CD14-positive monocyte (primary cell): ENCODE results near the gene NDP. TPM values are rescaled to one million over a fixed set of nuclear protein-coding genes. Genes with fewer than 3 reads are reported as not detected.

Experiments
- DNase-seq, 3 donors: peaks; one replicate each; pipeline ENCODE4 v3.0.0-alpha.2; 2011 to 2022
- H2AFZ ChIP-seq: 2 replicates; pipeline ENCODE4 v1.6.0; 2012; ENCODE audit warnings: mild to moderate bottlenecking, low read depth, low read length, inconsistent platforms; ENCODE audit not compliant: insufficient read depth, poor library complexity, severe bottlenecking
- H3K27ac ChIP-seq, 2 donors: 1 replicate in 1 of 2; 2 replicates in 1 of 2; pipeline ENCODE4 v1.5.1; 2012 to 2013; ENCODE audit warnings: low read length in 2 of 2, control low read depth in 1 of 2, inconsistent platforms in 1 of 2, low read depth in 1 of 2, mild to moderate bottlenecking in 1 of 2
- H3K27me3 ChIP-seq, 2 donors: one replicate each; pipeline versions ENCODE4 v1.6.0 to v1.6.1; 2011 to 2013; ENCODE audit warnings: low read length in 2 of 2; ENCODE audit not compliant: control insufficient read depth in 2 of 2, insufficient read depth in 2 of 2
- H3K36me3 ChIP-seq, 2 donors: replicated peaks in 1 of 2; 1 replicate in 1 of 2; 2 replicates in 1 of 2; pipeline versions ENCODE4 v1.5.1 to v1.6.1; 2012 to 2013; ENCODE audit warnings: low read length in 2 of 2, control low read depth in 1 of 2, inconsistent platforms in 1 of 2, mild to moderate bottlenecking in 1 of 2; ENCODE audit not compliant: insufficient read depth in 2 of 2, control insufficient read depth in 1 of 2
- H3K4me1 ChIP-seq, 2 donors: 1 replicate in 1 of 2; 2 replicates in 1 of 2; pipeline versions ENCODE4 v1.5.1 to v1.6.1; 2012 to 2013; ENCODE audit warnings: low read length in 2 of 2, control low read depth in 1 of 2, inconsistent platforms in 1 of 2, mild to moderate bottlenecking in 1 of 2, moderate library complexity in 1 of 2; ENCODE audit not compliant: insufficient read depth in 2 of 2, control insufficient read depth in 1 of 2
- H3K4me2 ChIP-seq: replicated peaks from 2 replicates; pipeline ENCODE3; 2012; ENCODE audit warnings: low read length, moderate library complexity, mild to moderate bottlenecking; ENCODE audit not compliant: poor library complexity, severe bottlenecking; ENCODE audit errors: extremely low read depth
- H3K4me3 ChIP-seq, 3 experiments: fragments of 200-600 bp in 1 of 3; sonication (generic) in 1 of 3; replicated peaks in 1 of 3; 1 replicate in 2 of 3; 2 replicates in 1 of 3; pipeline ENCODE4 v1.5.1; 2011 to 2013; ENCODE audit warnings: low read length in 3 of 3, mild to moderate bottlenecking in 3 of 3, control low read depth in 2 of 3, low read depth in 2 of 3, inconsistent platforms in 1 of 3, moderate library complexity in 1 of 3
- H3K79me2 ChIP-seq: 2 replicates; pipeline ENCODE4 v1.6.0; 2012; ENCODE audit warnings: mild to moderate bottlenecking, control low read depth, inconsistent platforms, low read length, moderate library complexity; ENCODE audit not compliant: insufficient read depth
- H3K9ac ChIP-seq: 2 replicates; pipeline ENCODE4 v1.6.0; 2017; ENCODE audit warnings: low read length, mild to moderate bottlenecking; ENCODE audit not compliant: insufficient read depth, poor library complexity, severe bottlenecking
- H3K9me3 ChIP-seq, 2 donors: replicated peaks in 1 of 2; 1 replicate in 1 of 2; 2 replicates in 1 of 2; pipeline versions ENCODE4 v1.5.1 to v1.6.1; 2012 to 2013; ENCODE audit warnings: low read length in 2 of 2, control low read depth in 1 of 2; ENCODE audit not compliant: control insufficient read depth in 1 of 2, insufficient read depth in 1 of 2
- H4K20me1 ChIP-seq: 2 replicates; pipeline ENCODE4 v1.6.0; 2012; ENCODE audit warnings: mild to moderate bottlenecking, low read length, control low read depth, moderate library complexity; ENCODE audit not compliant: insufficient read depth
- H3K27ac Mint-ChIP-seq, 7 donors: one replicate each; pipeline ENCODE4 v1.8.0; 2020; ENCODE audit warnings: mild to moderate bottlenecking in 7 of 7, mixed read lengths in 7 of 7, moderate library complexity in 6 of 7, inconsistent platforms in 2 of 7
- H3K27me3 Mint-ChIP-seq, 3 donors: one replicate each; pipeline ENCODE4 v1.8.0; 2021 to 2022; ENCODE audit warnings: low read depth in 3 of 3, mild to moderate bottlenecking in 3 of 3, mixed read lengths in 3 of 3, moderate library complexity in 3 of 3, inconsistent platforms in 1 of 3
- H3K36me3 Mint-ChIP-seq, 2 donors: one replicate each; pipeline ENCODE4 v1.8.0; 2020; ENCODE audit warnings: mixed read lengths in 2 of 2, inconsistent platforms in 1 of 2, mild to moderate bottlenecking in 1 of 2
- H3K4me1 Mint-ChIP-seq: one replicate; pipeline ENCODE4 v1.8.0; 2020; ENCODE audit warnings: mild to moderate bottlenecking, mixed read lengths
- H3K4me3 Mint-ChIP-seq, 2 donors: one replicate each; pipeline ENCODE4 v1.8.0; 2020; ENCODE audit warnings: mild to moderate bottlenecking in 2 of 2, mixed read lengths in 2 of 2, moderate library complexity in 1 of 2
- H3K9me3 Mint-ChIP-seq, 7 donors: one replicate each; pipeline ENCODE4 v1.8.0; 2020 to 2022; ENCODE audit warnings: mixed read lengths in 7 of 7, mild to moderate bottlenecking in 6 of 7, moderate library complexity in 6 of 7, inconsistent platforms in 2 of 7
- WGBS: methylation state at CpG from one replicate; pipeline ENCODE4 v1.1.5; 2013; ENCODE audit warnings: missing lambda C conversion rate; ENCODE audit not compliant: insufficient coverage; 5-methylcytosine and 5-hydroxymethylcytosine counted together
- intact Hi-C, 2 donors: fragments of 100-400 bp; cut with micrococcal nuclease; formaldehyde crosslinking; loops; one replicate each; pipeline versions ENCODE4 v1.15.0 to v1.15.1; 2023
- polyA plus RNA-seq, 3 donors: library from polyadenylated mRNA; depleted of rRNA in 1 of 3; unstranded in 2 of 3; stranded (reverse) in 1 of 3; fragments of 300-500 nt in 2 of 3; fragments of >200 nt in 1 of 3; fragmentation: Illumina TruSeq in 2 of 3; gene quantifications; 1 replicate in 2 of 3; 2 replicates in 1 of 3; pipeline ENCODE4 v1.2.3, GENCODE V29; 2012 to 2021
- TF ChIP-seq, protein P1 (sequence below): fragments of 200-600 bp; IDR thresholded peaks from one replicate; pipeline ENCODE4 v1.8.0; 2022; ENCODE audit warnings: antibody characterized with exemption, mild to moderate bottlenecking

NDP gene
- polyA plus RNA-seq, 3 donors, result not detected

- no peak overlapping the region for H3K4me2 ChIP-seq
- H3K27ac ChIP-seq, result no peak overlapping the region
- H3K9ac ChIP-seq, result no peak overlapping the region
- no peaks in the 10 kb centered on the region for H3K79me2 ChIP-seq
- no peak overlapping the region for H3K27ac Mint-ChIP-seq
- peaks cover 0 to 6% (median 3%) of the 10 kb centered on the region in 7 donors for H3K9me3 Mint-ChIP-seq
- H3K4me3 ChIP-seq, result no peak overlapping the region
- H4K20me1 ChIP-seq, result no peaks in the 10 kb centered on the region
- no peak for DNase-seq
- H3K36me3 Mint-ChIP-seq, result peaks cover 0 to 1% of the 10 kb centered on the region in 2 donors
- no peak overlapping the region for H2AFZ ChIP-seq
- intact Hi-C loops, result loop anchor here in 1 of 2 donors (10.0 kb wide), 1 partner anchor 47 kb away; no protein-coding TSS in a partner anchor
- H3K9me3 ChIP-seq, result no peaks in the 10 kb centered on the region
- H3K4me1 ChIP-seq, result peaks cover 0 to 6% of the 10 kb centered on the region in 2 donors
- H3K27me3 ChIP-seq, result peaks cover 12 to 21% of the 10 kb centered on the region in 2 donors
- H3K27me3 Mint-ChIP-seq, result peaks cover 10 to 17% (median 10%) of the 10 kb centered on the region in 3 donors
- no CpG with 5 or more reads among the region's 3 CpGs for WGBS
- H3K36me3 ChIP-seq, result no peaks in the 10 kb centered on the region
- H3K4me1 Mint-ChIP-seq, result peaks cover 10% of the 10 kb centered on the region
- no peak overlapping the region for H3K4me3 Mint-ChIP-seq
- TF ChIP-seq, protein P1, sequence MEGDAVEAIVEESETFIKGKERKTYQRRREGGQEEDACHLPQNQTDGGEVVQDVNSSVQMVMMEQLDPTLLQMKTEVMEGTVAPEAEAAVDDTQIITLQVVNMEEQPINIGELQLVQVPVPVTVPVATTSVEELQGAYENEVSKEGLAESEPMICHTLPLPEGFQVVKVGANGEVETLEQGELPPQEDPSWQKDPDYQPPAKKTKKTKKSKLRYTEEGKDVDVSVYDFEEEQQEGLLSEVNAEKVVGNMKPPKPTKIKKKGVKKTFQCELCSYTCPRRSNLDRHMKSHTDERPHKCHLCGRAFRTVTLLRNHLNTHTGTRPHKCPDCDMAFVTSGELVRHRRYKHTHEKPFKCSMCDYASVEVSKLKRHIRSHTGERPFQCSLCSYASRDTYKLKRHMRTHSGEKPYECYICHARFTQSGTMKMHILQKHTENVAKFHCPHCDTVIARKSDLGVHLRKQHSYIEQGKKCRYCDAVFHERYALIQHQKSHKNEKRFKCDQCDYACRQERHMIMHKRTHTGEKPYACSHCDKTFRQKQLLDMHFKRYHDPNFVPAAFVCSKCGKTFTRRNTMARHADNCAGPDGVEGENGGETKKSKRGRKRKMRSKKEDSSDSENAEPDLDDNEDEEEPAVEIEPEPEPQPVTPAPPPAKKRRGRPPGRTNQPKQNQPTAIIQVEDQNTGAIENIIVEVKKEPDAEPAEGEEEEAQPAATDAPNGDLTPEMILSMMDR, result no peak
Observed at GRCh38 chrX:43978226-43978625, 5.0 kb upstream of the NDP start.

- H3K9ac ChIP-seq, result no peak overlapping the region
- peaks cover 0 to 1% of the 10 kb centered on the region in 2 donors for H3K36me3 Mint-ChIP-seq
- H3K36me3 ChIP-seq, result no peaks in the 10 kb centered on the region
- no peaks in the 10 kb centered on the region for H4K20me1 ChIP-seq
- no peak overlapping the region for H3K27ac Mint-ChIP-seq
- H2AFZ ChIP-seq, result no peak overlapping the region
- H3K9me3 ChIP-seq, result no peaks in the 10 kb centered on the region
- DNase-seq, result peak in 1 of 3 donors; percentile 11
- H3K4me3 ChIP-seq, result no peak overlapping the region
- intact Hi-C loops, result loop anchor here in 1 of 2 donors (10.0 kb wide), 1 partner anchor 49 kb away; no protein-coding TSS in a partner anchor
- H3K4me3 Mint-ChIP-seq, result no peak overlapping the region
- H3K27me3 ChIP-seq, result peaks cover 24 to 38% of the 10 kb centered on the region in 2 donors
- TF ChIP-seq, protein P1, result no peak
- peaks cover 0 to 9% of the 10 kb centered on the region in 2 donors for H3K4me1 ChIP-seq
- no peak overlapping the region for H3K27ac ChIP-seq
- peaks cover 17% of the 10 kb centered on the region for H3K4me1 Mint-ChIP-seq
- H3K9me3 Mint-ChIP-seq, result peaks cover 0 to 3% (median 0%) of the 10 kb centered on the region in 7 donors
- peaks cover 22 to 34% (median 23%) of the 10 kb centered on the region in 3 donors for H3K27me3 Mint-ChIP-seq
- no peak overlapping the region for H3K4me2 ChIP-seq
- H3K79me2 ChIP-seq, result no peaks in the 10 kb centered on the region
Observed at GRCh38 chrX:43976205-43976604, 3.0 kb upstream of the NDP start.
